ENCODE results near the gene SPATA31D3.

The SPATA31D3 gene

DNA sequence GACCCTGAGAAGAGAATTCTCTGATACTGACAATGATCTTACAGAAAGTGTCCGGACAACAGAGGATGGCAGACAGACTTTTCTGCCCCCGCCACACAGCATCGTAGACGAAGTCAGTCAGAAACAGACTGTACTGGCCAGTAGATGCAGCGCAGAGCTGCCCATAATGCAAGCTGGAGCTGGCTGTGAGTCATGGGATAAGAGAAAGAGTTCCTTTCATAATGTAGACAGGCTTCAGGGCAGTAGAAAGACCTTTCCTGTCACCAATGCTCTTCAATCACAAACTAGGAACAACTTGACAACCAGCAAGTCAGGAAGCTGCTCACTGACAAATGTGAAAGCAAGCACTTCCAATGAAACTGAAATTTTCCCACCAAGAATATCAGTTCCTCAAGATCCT lies 50.4 kb downstream of the SPATA31D3 start:
- TF ChIP-seq EZH2 (optimal IDR thresholded peaks at IDR 0.05; ENCODE audit: low read depth, low read length): no peak
- TF ChIP-seq EZH2phosphoT487 (IDR thresholded peaks at IDR 0.05; ENCODE audit: low read length): no peak
- TF ChIP-seq, protein P1, sequence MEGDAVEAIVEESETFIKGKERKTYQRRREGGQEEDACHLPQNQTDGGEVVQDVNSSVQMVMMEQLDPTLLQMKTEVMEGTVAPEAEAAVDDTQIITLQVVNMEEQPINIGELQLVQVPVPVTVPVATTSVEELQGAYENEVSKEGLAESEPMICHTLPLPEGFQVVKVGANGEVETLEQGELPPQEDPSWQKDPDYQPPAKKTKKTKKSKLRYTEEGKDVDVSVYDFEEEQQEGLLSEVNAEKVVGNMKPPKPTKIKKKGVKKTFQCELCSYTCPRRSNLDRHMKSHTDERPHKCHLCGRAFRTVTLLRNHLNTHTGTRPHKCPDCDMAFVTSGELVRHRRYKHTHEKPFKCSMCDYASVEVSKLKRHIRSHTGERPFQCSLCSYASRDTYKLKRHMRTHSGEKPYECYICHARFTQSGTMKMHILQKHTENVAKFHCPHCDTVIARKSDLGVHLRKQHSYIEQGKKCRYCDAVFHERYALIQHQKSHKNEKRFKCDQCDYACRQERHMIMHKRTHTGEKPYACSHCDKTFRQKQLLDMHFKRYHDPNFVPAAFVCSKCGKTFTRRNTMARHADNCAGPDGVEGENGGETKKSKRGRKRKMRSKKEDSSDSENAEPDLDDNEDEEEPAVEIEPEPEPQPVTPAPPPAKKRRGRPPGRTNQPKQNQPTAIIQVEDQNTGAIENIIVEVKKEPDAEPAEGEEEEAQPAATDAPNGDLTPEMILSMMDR (IDR thresholded peaks at IDR 0.05; ENCODE audit: low read length): no peak
- H3K27ac ChIP-seq (ENCODE audit: low read length): no peak overlapping the region
- H3K9me3 ChIP-seq (replicated peaks; ENCODE audit: insufficient read depth, low read length): no peaks in the 10 kb centered on the region
- H3K79me2 ChIP-seq (ENCODE audit: low read length): no peaks in the 10 kb centered on the region
- H3K4me2 ChIP-seq (ENCODE audit: low read depth, low read length): no peak overlapping the region
- H3K9ac ChIP-seq (ENCODE audit: low read length): no peak overlapping the region
- DNase-seq: no peak
- H4K20me1 ChIP-seq (ENCODE audit: insufficient read depth, low read length): no peaks in the 10 kb centered on the region
- no peaks in the 10 kb centered on the region for H3F3A ChIP-seq (ENCODE audit: insufficient read depth, low read length)
- no peaks in the 10 kb centered on the region for H3K4me1 ChIP-seq (ENCODE audit: low read length)
- no peak overlapping the region for H3K4me3 ChIP-seq (ENCODE audit: low read length)
- no peaks in the 10 kb centered on the region for H3K36me3 ChIP-seq (replicated peaks; ENCODE audit: insufficient read depth, low read length)
- H3K27me3 ChIP-seq (replicated peaks; ENCODE audit: insufficient read depth, low read length): no peaks in the 10 kb centered on the region
- no peak overlapping the region for H2AFZ ChIP-seq (ENCODE audit: low read length)
- no peaks in the 10 kb centered on the region for H3K9me2 ChIP-seq (replicated peaks; ENCODE audit: insufficient read depth, low read length)
